Breast epithelium (tissue), 3 donors: ENCODE results near the gene PDE4C.

Source experiments
- POLR2A ChIP-seq: fragments of 450-650 bp; IDR thresholded peaks from one replicate; pipeline ENCODE4 v1.6.1; 2016; ENCODE audit warnings: antibody characterized with exemption, mild to moderate bottlenecking, moderate library complexity
- TF ChIP-seq, protein P1 (sequence below), 3 donors: fragments of 450-650 bp; IDR thresholded peaks; one replicate each; pipeline ENCODE4 v1.5.1; 2016 to 2017; ENCODE audit warnings: antibody characterized with exemption in 3 of 3, mild to moderate bottlenecking in 3 of 3, moderate library complexity in 3 of 3

DNA sequence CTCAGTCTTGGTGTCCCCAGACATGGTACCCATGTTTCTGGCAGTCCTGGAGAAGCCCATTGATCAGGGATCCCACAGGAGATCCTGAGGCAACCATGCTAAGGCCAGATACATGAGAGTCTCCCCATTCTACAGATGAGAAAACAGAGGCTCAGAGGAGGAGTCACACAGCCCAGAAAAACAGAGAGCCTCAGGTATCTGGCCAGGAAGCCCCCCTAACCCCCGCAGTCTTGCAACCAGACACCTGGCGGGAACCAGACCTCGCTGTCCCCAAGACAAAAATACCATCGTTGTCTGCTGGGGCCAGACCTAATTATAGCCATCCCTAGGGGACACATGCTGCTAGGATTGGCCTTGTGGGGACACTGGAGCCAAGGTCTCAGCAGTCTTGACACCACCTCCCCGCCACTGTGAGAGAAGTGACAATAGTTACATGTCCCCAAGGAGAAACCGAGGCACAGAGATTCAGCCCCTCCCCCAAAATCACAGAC is 1.6 kb upstream of the PDE4C start:
- TF ChIP-seq POLR2A = no peak
- TF ChIP-seq, protein P1, sequence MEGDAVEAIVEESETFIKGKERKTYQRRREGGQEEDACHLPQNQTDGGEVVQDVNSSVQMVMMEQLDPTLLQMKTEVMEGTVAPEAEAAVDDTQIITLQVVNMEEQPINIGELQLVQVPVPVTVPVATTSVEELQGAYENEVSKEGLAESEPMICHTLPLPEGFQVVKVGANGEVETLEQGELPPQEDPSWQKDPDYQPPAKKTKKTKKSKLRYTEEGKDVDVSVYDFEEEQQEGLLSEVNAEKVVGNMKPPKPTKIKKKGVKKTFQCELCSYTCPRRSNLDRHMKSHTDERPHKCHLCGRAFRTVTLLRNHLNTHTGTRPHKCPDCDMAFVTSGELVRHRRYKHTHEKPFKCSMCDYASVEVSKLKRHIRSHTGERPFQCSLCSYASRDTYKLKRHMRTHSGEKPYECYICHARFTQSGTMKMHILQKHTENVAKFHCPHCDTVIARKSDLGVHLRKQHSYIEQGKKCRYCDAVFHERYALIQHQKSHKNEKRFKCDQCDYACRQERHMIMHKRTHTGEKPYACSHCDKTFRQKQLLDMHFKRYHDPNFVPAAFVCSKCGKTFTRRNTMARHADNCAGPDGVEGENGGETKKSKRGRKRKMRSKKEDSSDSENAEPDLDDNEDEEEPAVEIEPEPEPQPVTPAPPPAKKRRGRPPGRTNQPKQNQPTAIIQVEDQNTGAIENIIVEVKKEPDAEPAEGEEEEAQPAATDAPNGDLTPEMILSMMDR (IDR thresholded peaks at IDR 0.05) = no peak
